Loucy (cell line): ENCODE data around the gene TOX3.

Experiments
- EZH2phosphoT487 ChIP-seq: fragments of 200-600 bp; IDR thresholded peaks from 2 replicates; pipeline ENCODE4 v1.6.1; 2018; ENCODE audit warnings: antibody characterized with exemption, mild to moderate bottlenecking, moderate library complexity, borderline replicate concordance
- TF ChIP-seq, protein P1 (sequence below): fragments of 200-600 bp; sonication (generic); conservative IDR thresholded peaks from 2 replicates; pipeline ENCODE4 v1.5.1; 2014; ENCODE audit warnings: mild to moderate bottlenecking, antibody characterized with exemption, low read length

- TF ChIP-seq, protein P1, sequence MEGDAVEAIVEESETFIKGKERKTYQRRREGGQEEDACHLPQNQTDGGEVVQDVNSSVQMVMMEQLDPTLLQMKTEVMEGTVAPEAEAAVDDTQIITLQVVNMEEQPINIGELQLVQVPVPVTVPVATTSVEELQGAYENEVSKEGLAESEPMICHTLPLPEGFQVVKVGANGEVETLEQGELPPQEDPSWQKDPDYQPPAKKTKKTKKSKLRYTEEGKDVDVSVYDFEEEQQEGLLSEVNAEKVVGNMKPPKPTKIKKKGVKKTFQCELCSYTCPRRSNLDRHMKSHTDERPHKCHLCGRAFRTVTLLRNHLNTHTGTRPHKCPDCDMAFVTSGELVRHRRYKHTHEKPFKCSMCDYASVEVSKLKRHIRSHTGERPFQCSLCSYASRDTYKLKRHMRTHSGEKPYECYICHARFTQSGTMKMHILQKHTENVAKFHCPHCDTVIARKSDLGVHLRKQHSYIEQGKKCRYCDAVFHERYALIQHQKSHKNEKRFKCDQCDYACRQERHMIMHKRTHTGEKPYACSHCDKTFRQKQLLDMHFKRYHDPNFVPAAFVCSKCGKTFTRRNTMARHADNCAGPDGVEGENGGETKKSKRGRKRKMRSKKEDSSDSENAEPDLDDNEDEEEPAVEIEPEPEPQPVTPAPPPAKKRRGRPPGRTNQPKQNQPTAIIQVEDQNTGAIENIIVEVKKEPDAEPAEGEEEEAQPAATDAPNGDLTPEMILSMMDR, result no peak
- no peak for TF ChIP-seq EZH2phosphoT487
Measured at GRCh38 chr16:52496051-52496876, 50.7 kb downstream of the TOX3 start.
